ENCODE data around the gene AP3B1.
A peak's percentile ranks its signal among the peaks of the same experiment; 100 is the strongest.

Gene AP3B1

DNA sequence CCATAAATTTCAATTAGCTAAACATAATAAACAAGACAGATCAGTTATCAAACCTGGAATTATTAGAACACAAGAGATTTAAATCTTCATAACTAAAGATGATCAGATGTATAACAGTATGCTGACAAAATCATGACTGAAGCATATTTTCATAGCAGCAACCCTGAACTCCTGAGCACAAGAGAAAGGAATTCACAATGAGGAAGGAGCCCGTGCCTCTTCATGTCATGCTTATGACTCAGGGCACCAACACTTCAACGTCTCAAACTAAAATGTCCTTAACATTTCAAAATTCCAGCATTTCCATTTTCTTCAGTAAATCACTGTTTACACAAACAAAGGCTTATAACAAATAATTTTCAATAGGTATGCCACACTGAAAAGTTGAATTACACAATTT lies 6.7 kb downstream of the AP3B1 start:
- no peak for FAIRE-seq

DNA sequence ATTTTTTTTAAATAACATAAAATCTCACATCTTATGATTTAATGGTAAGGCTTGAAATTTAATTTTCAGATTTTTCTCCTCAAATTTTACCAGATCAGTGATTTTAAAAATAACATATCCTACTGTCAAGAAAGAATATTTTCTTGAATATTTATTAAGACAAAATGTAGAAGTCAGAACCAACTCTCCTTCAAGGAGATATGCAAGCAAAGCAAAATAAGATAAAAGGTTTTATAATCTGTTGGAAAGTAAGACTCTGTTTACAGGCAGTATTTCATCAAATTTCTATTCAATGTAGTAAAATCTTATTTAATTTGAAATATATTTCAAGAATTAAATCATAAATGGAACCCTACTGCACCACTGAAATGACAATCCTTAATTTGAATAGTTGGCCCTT lies 7.3 kb downstream of the AP3B1 start:
- FAIRE-seq: peak; percentile 86

DNA sequence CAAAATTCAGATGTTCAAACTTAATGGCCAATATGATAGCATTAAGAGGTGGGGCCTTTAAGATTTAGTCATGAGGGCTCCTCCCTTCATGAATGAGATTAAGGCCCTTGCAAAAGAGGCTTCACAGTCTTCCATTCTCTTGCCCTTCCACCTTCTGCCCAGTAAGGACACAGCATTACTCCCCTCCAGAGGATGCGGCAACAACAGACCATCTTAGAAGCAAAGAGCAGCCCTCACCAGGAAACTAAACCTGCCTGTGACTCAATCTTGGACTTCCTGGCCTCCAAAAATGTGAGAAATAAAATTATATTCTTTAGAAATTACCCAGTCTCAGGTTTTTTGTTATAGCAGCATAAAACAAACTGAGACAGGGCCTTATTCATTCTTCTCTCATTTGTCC lies 8.2 kb downstream of the AP3B1 start:
- FAIRE-seq: no peak

DNA sequence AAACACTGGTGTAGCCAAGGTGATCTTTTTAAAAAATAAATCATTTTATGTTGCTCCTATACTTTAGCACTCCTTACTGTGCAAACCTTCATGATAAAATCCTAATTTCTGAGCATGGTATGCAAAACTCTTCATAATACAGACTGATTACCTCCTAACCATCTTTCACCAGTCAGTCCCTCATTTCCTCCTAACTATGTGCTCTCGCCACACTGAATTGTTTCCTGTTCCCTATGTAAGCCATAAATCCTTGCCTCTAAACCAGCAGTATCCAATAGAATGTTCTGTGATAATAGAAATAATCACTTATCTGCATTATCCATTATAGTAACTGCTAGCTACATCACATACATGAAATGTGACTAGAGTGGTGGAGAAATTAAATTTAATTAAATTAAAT lies 10.7 kb downstream of the AP3B1 start:
- no peak for FAIRE-seq

DNA sequence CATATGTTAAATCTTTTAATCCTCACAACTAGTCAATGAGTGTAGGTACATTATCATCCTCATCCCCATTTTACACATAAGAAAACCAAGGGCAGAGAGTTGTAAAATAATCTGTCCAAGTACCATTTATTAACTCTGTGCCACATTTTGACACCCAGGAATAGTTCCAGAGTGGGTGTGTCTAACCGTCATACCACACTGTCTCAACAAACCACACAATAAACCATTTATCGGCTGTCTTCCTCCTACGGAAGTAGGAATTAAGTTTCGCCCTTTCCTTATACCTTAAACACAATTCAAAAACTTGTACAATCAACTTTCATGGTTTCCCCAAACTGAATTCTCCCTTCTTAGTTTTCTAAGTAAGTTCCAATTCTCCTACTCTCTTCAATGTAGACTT lies 11.4 kb downstream of the AP3B1 start:
- FAIRE-seq: no peak

DNA sequence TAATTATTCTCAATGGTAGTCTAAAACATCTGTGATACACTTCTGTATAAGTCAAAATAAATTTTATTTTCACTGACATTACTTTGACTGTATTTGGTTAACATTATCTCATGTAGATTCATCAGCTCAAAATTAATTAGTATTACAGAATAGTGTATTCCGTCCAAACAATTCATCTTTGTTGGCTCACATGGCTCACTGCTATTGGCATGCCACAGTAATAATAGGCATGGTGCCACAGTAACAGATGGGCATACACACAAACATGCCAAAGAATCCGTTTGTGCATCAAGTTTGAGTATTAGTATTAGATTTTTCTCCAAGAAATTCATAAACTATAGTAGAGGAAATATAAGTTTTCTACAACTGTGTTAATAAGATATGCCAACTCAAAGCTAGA lies 14.2 kb downstream of the AP3B1 start:
- FAIRE-seq: no peak

DNA sequence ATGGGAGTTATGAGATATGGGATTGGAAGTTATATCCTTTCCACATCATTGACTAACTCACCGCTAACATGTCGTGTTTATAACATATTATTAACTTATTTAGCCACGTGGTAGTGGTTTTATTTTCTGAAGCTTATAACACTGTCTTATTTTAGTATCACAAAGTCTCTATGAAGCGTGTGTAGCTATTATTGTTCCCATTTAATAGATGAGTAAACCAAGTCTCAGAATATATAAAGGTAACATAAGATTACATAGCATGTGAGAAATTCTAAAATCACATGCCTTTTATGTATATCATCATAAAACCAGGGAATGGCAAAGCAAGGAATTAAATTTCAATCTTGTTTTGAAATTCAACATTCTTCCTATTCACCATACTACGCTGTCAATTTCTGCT lies 15.3 kb downstream of the AP3B1 start:
- no peak for FAIRE-seq

DNA sequence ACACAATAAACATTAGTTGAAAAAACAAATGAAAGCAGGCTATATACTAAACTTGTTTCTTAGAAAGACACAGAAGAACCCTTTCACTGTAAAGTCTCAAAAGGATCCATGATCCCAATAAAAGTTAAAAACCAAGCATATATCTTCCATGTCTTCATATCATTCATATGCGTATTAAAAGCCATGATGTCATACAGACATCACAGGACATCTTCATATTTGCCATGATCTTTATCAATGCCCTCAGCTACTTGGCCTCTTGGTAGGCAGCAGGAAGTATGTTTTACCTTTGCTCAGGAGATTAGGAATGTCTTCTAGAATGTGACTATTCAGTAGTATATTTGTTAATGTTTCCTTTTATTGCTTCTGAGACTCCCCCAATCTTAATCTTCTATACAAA lies 16.8 kb downstream of the AP3B1 start:
- no peak for FAIRE-seq

DNA sequence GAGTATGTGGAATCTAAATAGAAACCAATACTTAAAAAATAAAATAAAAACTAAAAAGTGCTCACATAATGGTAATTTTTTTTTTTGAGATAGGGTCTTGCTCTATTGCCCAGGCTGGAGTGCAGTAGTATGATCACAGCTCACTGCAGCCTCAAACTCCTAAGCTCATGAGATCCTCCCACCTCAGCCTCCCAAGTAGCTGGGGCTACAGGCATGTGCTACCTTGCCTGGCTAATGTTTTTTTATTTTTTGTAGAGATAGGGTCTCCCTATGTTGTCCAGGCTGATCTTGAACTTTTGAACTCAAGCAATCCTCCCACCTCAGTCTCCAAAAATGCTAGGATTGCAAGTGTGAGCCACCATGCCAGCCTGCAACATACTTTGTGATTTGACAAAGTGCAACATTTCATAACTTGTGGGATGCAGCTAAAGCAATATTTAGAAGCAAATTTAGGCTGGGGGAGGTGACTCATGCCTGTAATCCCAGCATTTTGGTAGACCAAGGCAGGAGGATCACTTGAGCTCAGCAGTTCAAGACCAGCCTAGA lies 18.4 kb downstream of the AP3B1 start:
- no peak for FAIRE-seq

DNA sequence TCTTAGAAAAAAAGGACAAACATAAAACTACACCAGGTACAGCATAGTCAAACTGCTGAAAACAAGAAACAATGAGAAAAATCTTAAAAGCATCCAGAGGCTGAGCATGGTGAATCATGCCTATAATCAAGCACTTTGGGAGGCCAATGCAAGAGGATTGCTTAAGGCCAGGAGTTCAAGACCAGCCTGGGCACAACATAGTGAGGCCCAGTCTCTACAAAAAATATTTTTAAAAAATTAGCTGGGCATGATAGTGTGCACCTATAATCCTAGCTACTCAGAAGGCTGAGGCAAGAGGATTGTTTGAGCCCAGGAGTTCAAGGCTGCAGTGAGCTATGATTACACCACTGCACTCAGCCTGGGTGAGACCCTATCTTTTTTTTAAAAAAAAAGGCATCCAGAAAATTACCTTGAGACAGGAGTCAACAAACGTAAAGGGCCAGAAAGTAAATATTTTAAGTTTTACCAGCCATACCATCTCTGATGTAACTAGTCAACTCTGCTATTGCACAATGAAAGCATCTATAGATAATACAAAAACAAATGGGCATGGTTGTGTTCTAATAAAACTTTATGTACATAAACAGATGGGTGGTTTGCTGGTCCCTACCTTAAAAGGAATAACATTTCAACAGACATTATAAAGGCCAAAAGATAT lies 19.8 kb downstream of the AP3B1 start:
- no peak for FAIRE-seq

DNA sequence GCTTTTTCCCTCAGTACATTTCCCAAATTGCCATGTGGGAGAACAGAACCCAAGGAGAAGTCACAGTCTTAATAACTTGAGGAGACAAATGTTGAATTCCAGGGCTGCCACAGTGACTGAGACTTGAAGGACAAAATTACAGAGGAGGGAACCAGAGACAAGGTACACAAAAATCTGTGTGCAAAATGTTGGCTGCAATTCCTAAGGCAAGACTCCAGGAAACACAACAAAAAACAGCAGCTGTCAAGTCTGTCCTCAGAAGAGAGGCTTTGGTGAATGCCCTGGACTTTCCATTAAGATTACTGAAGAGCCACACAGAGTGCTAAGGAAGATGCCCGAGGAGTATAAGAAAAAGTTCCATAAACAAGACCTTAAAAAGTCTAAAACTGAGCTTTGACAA lies 21.1 kb downstream of the AP3B1 start:
- FAIRE-seq: no peak

DNA sequence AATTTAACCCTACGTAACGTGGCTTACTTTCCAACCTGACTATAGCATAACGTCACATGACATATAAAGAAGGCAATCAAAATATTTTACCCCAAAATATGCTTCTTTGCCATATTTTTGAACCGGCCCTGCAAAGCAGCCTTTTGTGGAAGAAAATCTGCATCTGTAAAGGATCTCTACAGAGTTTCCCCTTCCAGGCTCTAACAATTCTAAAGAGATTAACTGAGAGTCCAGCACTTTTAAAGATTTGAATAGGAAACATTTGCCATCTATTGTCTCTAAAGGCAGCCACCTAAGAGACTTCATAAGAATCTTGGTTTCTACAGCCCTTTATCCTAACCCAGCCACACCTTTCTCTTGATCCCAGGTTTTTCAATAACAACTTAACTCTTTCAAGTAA lies 22.7 kb downstream of the AP3B1 start:
- no peak for FAIRE-seq

DNA sequence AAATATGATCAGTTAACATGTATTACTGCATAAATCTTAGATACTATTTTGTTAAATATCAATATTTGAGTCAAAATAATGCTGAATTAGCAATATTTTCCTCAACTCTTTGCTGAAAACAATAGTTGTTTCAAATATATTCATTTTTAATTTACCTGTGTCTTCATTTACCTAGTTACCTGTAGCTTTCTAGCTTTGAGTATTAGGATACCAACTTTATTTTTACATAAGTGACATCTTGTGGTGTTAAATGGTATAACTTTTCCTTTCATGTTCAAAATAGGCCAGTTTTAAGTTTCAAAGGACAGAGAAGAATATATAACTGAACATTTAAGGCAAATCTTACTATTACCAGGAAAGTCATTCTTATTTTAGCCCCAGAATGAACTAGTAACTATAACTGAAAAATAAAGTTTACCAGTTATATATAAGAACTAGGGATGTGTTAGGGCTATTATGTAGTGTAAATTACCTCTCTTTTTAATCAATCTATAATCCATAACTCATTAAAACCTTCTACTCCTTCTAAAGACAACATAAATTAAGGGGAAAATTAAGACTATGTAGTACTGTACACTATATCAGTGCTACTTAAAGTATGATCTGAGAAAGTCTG lies 25.3 kb downstream of the AP3B1 start:
- FAIRE-seq: peak; percentile 99

DNA sequence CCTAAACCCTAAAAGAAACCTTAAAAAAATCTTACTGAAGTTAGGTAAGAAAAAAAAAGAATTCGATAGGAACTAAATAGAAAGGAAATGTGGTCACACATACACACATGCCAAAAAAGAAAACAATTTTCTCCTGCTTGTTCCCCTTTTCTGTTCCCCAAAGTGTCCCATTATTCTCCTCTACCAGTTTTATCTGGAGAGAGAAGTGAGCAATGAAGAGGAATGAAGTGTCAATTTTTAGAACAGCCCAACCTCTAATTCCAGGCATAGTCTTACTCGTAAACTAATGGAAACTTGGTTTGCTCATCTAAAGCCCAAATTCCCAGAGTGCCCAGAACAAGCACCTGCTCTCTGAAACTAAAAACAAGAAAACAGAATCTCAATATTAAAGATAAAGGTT lies 26.1 kb downstream of the AP3B1 start:
- FAIRE-seq: no peak

DNA sequence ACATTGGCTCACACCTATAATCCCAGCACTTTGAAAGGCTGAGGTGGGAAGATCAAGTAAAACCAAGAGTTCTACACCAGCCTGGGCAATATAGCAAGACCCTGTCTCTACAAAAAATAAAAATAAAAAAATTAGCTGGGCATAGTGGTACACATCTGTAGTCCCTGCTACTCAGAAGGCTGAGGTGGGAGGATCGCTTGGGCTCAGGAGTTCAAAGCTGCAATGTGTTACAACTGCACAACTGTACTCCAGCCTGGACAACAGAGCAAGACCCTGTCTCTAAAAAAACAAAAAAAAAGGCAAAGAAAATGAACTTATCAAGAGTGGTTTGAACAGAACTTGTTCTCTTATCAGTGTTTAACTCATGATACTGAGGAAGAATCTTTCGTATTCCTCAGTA lies 29.3 kb downstream of the AP3B1 start:
- FAIRE-seq: no peak

DNA sequence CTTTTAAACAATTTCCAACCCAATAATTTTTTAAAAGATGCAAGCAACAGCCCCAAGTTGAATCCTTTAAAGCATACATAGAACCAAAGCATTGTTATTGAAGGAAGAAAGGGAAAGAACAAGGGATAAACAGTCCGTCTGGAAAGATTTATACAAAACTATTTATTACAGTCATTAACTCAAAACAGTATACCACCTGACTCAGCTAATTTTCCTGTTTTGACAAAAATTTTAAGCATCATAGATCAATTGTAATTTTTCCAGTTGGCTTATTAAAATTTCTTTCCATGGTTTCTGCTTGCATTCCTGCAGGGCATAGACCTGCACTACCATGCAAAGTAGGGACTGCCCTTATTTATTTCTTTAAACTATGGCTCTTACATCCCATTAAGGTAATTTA lies 29.9 kb downstream of the AP3B1 start:
- no peak for FAIRE-seq

DNA sequence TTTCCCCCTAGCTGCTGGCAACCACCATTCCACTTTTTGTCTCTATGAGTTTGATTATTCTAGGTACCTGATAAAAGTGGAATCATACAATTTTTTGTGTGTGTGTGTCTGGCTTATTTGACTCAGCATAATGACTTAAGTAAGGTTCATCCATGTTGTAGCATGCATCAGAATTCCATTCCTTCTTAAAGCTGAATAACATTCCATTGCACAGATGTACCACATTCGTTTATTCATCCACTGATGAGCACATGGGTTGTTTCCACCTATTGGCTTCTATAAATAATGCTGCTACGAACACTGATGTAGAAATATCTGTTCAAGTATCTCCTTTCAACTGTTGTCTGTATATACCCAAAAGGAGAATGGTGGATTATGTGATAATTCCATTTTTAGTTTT lies 33.7 kb downstream of the AP3B1 start:
- no peak for FAIRE-seq

DNA sequence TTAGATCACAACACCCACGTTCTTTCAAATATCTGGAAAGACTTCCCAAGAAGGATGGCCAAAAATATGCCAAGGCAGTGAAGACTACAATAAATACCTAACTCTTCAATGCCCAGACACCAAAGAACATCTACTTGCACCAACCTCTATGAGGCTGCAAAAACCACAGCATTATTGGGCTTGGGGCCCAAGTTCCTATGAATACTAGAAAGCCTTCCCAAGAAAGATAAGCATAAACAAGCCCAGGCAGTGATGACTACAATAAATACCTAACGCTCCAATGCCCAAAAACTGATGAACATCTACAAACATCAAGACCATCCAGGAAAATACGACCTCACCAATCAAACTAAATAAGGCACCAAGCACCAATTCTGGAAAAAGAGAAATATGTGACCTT lies 41.3 kb downstream of the AP3B1 start:
- FAIRE-seq: no peak

DNA sequence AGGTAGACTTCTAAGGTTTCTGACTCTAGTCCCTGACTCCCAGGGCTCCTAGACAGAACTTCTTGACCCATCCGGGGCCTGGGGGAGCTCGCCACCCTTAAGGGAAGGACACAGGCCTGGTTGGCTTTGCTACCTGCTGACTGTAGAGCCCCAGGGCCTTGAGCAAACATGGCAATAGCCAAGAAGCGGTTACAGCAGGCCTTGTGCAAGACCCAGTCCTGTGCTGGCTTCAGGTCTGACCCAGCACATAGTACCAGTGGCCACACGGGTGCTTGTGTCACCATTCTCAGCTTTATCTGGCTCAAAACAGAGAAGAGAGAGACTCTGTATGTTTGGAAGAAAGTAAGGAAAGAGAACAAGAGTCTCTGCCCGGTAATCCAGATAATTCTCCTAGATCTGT lies 41.8 kb downstream of the AP3B1 start:
- FAIRE-seq: no peak

DNA sequence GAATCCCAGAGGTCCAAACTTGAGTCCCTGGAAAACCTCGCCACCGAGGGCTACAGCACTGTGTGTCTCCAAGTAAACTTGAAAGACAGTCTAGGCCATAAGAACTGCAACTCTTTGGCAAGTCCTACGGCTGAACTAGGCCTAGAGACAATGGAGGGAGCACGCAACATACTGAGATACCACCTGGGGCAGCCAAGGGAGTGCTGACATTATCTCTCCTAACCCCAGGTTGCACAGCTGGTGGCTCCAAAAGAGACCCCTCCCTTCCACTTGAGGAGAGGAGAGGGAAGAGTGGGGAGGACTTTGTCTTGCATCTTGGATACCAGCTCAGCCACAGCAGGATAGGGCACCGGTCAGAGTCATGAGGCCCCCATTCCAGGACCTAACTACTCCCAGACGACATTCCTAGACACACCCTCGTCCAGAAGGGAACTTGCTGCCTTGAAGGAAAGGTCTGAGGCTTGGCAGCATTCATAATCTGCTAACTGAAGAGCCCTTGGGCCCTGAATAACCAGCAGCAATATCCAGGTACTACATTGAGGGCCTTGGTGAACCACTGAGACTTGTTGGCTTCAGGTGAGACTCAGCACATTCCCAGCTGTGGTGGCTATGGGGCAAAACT lies 42.7 kb downstream of the AP3B1 start:
- no peak for FAIRE-seq

DNA sequence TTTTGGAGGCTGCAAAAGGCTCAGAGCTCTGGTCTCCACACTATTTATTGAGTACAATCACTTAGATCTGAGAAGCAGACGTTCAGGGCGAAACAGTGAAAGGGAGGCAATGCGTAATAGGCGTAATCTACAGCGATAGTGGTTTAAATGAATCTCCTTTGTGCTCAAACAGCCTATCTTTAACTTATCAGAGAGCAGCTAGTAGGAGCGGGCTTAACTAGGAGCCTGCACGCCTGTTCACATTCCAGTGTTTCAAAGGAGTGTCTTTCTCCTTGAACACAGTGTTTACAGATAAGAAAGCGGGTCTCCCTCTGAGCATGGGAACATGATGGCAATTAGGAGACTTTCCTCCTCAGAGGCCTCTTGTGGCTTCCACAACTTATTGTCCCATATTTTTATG lies 49.4 kb downstream of the AP3B1 start:
- no peak for FAIRE-seq

DNA sequence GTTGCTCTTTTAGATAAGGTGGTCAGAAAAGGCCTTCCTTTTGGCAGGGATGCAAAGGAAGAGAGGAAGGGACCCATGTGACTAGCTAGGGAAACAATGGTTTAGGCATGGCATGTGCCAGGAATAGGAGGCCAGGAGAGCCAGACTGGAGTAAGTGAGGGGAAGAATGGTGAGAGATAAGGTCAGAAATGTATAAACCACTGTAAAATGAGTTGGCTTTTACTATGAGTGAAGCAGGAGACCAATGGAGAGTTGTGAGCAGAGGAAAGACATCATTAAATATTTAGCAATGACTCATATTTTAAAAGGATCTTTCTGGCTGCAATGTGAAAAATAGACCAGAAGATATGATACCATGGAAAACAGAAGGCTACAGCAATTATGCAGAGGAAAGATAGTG lies 50.9 kb downstream of the AP3B1 start:
- no peak for FAIRE-seq

DNA sequence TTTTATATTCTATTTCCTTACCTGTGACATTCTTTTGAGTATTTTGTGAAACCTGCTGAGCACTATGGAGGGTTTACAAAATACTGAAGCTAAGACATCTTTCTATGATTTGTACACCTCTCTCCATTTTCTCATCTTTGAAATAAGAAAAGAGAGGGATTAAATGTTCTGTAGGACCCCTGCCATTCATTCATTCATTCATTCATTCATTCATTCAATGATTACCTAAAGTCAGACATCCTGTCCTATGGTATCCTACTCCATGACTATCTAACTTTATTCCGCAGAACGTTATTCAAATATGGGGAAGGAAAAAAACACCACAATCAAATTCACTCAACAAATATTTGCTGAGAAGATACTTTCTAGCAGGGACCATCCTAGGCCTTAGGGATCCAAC lies 51.4 kb downstream of the AP3B1 start:
- FAIRE-seq: no peak

DNA sequence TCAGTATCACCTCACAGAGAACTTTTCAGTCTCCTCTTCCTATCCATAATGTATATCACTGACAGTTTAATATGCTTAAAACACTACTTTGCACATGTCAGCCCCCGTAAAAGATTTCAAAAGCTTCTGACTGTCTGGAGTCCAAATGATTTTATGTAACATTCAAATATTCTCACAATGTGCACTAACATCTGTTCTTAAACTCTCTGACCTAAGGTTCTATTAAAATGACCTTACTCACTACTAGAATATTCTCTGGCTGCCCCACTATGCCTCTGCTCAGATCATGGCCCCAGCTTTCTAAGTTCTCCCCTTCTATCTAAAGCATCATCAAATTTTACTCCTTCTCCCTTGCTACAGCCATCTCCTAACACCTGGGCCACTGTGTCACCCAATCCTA lies 52.5 kb downstream of the AP3B1 start:
- no peak for FAIRE-seq

DNA sequence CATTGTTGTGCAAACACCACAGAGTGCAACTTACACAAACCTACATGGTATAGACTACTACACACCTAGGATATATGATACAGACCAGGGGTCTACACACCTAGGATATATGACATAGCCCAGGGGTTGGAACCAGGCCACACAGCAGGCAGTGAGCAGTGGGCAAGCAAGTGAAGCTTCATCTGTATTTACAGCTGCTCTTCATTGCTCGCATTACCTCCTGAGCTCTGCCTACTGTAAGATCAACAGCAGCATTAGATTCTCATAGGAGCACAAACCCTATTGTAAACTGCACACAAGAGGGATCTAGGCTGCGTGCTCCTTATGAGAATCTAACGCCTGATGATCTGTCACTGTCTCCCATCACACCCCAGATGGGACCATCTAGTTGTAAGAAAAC lies 56.6 kb downstream of the AP3B1 start:
- no peak for FAIRE-seq

Data from islet of Langerhans (tissue), 1 donor.